Stimulated activated CD8-positive, alpha-beta memory T cell treated with anti-CD3 and anti-CD28 coated beads, Interleukin-12 subunit alpha, Interleukin-12 subunit beta, amount 100 ng/mL, for 1 hour (primary cell): Measurements from ENCODE around the gene APBA2.

Experiments used
- DNase-seq: peaks from one replicate; pipeline ENCODE4 v3.0.0-alpha.2; 2020; ENCODE audit warnings: low read depth

The APBA2 gene

GRCh38 chr15:28935316-28935715 is 49.5 kb downstream of the APBA2 start:
- peak; percentile 34 for DNase-seq

- DNase-seq: no peak
These were observed 50.3 kb downstream of the APBA2 start for GRCh38 chr15:28936081-28936480.

- no peak for DNase-seq
These were observed 50.7 kb downstream of the APBA2 start for GRCh38 chr15:28936481-28936881.

- DNase-seq: no peak
These were observed 51.5 kb downstream of the APBA2 start for GRCh38 chr15:28937271-28937670.

- no peak for DNase-seq
These were observed 56.3 kb downstream of the APBA2 start for GRCh38 chr15:28942046-28942445.

GRCh38 chr15:28942571-28942970 is 56.8 kb downstream of the APBA2 start:
- DNase-seq: no peak

GRCh38 chr15:28943146-28943545 is 57.4 kb downstream of the APBA2 start:
- no peak for DNase-seq

- no peak for DNase-seq
These were observed 57.9 kb downstream of the APBA2 start for GRCh38 chr15:28943611-28944230.

- no peak for DNase-seq
These were observed 58.5 kb downstream of the APBA2 start for GRCh38 chr15:28944286-28944685.

GRCh38 chr15:28944696-28945300 is 59.0 kb downstream of the APBA2 start:
- DNase-seq: no peak

GRCh38 chr15:28945626-28946230 is 60.0 kb downstream of the APBA2 start:
- no peak for DNase-seq

GRCh38 chr15:28946803-28947202 is 61.0 kb downstream of the APBA2 start:
- no peak for DNase-seq

GRCh38 chr15:28947221-28947674 is 61.5 kb downstream of the APBA2 start:
- no peak for DNase-seq

GRCh38 chr15:28948036-28948435 is 62.3 kb downstream of the APBA2 start:
- DNase-seq: no peak

GRCh38 chr15:28950916-28951315 is 65.1 kb downstream of the APBA2 start:
- no peak for DNase-seq

- no peak for DNase-seq
These were observed 67.1 kb downstream of the APBA2 start for GRCh38 chr15:28952666-28953491.

- no peak for DNase-seq
These were observed 67.9 kb downstream of the APBA2 start for GRCh38 chr15:28953573-28954195.

- DNase-seq: no peak
These were observed 68.8 kb downstream of the APBA2 start for GRCh38 chr15:28954466-28955159.

- DNase-seq: no peak
These were observed 69.6 kb downstream of the APBA2 start for GRCh38 chr15:28955160-28955992.

GRCh38 chr15:28955993-28956421 is 70.2 kb downstream of the APBA2 start:
- no peak for DNase-seq

GRCh38 chr15:28956491-28956890 is 70.7 kb downstream of the APBA2 start:
- DNase-seq: no peak
